GM19395 (cell line): Measurements from ENCODE around the gene CHRM5.
"Not testable (repeated sequence)": the region's sequence is repeated elsewhere in the genome, so short reads cannot be mapped to it uniquely, and the experiment has no call there.

Experiments used
- ATAC-seq: cut with Tn5 transposase; IDR thresholded peaks from one replicate; pipeline ENCODE4 v1.9.1; 2021; ENCODE audit warnings: mild to moderate bottlenecking, moderate library complexity; ENCODE audit not compliant: unreplicated experiment

Gene CHRM5

DNA sequence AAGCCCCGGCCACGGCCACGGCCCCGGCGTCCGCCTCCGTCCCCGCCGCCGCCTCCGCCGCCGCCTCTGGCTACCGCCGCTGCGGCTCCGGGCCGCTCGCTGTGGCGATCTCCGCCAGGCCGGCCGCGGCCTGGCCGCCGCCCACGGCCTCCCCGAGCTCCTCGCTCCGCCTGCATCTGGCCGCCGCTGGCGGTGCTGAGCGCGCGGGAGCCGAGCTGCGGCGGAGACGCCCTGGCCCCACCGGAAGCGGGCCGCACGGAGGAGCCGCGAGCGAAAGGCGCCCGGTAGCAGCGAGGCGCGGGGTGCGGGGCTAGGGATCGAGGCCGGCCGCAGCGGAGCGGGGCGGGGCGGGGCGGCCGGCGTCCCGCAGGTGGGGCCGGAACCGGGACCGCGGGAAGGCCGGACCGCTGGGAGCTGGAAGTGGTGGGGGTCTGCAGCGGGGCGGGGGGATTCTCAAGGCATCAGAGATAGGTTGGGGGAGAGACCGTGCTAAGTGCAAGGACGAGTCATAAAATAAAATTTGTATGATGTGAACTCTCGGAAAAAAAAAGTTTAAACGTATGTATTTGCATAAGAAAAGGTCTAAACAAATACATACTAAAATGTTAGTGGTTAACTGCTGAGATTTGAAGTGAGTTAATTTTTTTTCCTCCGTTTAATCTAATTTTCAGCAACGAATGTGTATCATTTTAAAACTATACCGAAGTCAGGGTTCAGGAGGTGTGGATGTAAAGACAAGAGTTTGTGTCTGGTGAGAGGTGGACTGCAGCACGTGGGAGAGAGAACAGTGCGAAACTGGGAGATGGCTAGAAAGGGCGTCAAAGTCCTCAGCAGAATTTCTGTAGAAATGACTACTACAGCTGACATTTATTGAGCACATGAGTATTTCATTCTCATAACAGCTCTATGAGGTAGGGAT lies 70.8 kb downstream of the CHRM5 start, which contains the start of gene AVEN:
AVEN (minus strand) TSS at position 334 of the 919 bp plus-strand sequence; CDS start at position 176, 158 bp downstream.
- peak; percentile 44 for ATAC-seq

DNA sequence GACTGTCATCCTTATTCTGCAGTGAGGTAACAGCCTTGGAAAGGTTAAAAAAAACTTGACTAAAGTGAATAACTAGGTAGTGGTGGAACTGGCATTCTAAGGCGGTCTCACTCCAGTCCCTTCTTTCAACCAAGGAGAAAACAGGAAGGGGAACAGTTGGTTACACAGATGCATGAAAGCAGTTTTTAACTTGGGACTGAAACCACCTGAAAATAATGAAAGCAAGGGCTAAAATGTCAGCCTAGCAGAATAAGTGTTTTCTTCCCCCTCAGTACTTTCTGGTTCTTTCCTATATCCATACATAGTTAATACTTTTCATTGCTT lies 71.5 kb downstream of the CHRM5 start:
- peak; percentile 36 for ATAC-seq

DNA sequence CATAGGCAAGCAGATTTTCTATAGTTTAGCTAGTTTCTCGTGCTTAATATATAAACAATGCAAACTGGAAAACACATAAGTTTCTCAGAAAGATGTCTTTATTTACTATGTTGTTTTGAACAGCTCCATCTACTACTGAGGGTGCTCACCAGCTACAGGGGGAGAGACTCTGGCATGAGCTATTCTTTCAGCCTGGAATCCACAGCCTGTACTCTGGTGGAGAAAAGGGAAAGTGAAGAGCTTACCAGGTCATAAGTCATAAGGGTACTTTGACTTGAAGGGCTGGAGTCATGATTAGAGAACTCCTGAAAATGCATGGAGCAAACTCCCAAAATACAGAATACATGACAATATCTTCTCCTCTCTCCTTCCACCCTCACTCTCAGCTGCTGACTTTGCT lies 75.1 kb downstream of the CHRM5 start:
- no peak for ATAC-seq

DNA sequence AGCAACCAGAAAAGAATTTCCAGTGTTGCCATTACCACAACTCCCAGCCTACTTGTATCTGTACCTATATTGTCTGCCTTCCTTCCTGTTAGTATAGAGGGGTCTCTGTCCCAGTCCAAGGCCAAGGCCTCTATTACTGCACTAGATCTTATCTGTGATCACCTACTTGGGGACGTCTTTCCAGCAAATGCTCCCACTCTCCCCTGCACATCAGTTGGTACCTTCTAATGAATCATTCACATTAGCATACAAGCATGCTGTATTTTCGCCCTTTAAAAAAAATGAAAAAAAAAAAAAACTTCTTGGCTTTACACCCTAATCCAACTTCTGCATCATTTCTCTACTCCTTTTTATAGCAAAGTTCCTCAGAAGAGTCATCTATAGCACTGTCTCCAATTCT lies 75.5 kb downstream of the CHRM5 start:
- ATAC-seq, result no peak

DNA sequence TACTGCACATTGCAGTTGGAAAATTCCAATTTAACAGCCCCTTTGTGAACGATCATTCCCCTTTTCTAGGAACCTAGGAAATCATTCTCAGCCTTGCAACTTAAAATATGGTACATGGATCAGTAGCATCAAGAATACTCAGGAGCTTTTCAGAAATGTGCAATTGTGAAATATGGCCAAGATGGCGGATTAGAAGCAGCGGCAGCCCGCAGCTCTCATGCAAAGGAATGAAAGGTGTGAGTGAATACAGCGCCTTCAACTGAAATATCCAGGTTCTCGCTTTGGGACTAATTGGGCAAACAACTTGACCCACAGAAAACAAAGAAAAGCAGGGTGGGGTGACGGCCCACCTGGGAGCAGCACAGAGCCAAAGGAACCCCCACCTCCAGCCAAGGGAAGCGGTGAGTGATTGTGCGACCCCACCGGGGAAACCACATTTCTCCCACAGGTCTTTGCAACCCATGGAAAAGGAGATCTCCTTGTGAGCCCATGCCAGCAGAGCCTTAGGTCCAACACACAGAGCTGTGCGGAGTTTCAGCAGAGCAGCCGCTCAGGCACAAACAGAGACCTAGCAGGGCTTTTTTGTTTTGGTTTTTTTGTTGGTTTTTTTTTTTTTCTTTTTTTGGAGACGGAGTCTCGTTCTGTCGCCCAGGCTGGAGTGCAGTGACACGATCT lies 78.3 kb downstream of the CHRM5 start:
- ATAC-seq, result no peak

DNA sequence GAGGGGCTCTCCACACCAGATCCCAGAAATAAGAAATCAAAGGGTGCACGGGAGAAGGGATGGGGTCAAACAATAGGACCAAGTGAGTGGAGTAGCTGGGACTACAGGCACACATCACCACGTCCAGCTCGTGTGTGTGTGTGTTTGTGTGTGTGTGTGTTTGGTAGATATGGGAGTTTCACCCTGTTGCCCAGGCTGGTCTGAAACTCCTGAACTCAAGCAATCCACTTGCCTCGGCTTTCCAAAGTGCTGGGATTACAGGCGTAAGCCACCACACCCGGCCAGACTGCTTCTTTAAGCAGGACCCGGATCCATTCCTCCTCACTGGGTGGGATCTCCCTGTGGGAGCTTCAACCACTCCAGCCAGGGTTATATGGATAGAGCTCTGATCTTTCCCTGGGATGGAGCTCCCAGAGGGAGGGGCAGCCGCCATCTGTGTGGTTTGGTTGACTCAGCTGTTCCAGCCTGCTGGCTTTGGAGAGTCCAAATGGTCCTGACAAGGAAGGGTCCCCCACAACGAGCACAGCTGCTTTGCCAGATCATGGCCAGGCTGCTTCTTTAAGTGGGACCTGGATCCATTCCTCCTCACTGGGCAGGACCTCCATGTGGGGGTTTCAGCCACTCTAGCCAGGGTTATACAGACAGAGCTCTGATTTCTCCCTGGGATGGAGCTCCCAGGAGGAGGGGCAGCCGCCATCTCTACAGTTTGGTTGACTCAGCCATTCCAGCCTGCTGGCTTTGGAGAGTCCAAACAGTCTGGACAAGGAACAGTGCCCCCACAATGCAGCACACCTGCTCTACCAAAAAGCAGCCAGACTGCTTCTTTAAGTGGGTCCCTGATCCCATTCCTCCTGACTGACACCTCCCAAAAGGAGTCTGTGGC lies 79.8 kb downstream of the CHRM5 start:
- ATAC-seq, result no peak

DNA sequence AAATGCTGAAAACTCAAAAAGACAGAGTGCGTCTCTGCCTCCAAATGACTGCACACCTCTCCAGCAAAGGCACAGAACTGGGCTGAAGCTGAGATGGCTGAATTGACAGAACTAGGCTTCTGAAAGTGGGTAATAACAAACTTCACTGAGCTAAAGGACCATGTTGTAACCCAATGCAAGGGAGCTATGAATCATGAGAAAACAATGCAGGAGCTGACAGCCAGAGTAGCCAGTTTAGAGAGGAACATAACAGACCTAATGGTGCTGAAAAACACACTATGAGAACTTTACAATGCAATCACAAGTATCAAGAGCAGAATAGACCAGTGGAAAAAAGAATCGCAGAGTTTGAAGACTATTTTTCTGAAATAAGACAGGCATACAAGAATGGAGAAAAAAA lies 80.8 kb downstream of the CHRM5 start:
- no peak for ATAC-seq

DNA sequence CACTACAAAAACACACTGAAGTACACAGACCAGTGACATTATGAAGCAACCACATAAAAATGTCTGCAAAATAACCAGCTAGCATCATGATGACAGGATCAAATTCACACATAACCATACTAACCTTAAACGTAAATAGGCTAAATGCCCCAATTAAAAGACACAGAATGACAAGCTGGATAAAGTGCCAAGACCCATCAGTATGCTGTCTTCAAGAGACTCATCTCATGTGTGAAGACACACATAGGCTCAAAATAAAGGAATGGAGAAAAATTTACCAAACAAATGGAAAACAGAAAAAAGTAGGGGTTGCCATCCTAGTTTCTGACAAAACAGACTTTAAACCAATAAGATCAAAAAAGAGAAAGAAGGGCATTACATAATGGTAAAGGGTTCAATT lies 82.1 kb downstream of the CHRM5 start:
- not testable (repeated sequence) for ATAC-seq

DNA sequence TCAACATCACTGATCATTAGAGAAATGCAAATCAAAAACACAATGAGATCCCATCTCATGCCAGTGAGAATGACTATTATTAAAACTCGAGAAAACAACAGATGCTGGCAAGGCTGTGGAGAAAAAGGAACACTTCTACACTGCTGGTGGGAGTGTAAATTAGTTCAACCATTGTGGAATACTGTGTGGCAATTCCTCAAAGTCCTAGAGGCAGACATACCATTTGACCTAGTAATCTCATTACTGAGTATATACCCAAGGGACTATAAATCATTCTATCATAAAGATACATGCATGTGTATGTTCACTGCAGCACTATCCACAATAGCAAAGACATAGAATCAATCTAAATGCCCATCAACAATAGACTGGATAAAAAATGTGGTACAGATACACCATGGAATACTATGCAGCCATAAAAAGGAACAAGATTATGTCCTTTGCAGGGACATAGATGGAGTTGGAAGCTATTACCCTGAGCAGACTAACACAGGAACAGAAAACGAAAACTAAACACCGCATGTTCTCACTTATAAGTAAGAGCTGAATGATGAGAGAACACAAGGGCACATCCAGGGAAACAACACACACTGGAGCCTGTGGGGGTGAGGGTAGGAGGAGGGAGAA lies 85.9 kb downstream of the CHRM5 start:
- no peak for ATAC-seq

DNA sequence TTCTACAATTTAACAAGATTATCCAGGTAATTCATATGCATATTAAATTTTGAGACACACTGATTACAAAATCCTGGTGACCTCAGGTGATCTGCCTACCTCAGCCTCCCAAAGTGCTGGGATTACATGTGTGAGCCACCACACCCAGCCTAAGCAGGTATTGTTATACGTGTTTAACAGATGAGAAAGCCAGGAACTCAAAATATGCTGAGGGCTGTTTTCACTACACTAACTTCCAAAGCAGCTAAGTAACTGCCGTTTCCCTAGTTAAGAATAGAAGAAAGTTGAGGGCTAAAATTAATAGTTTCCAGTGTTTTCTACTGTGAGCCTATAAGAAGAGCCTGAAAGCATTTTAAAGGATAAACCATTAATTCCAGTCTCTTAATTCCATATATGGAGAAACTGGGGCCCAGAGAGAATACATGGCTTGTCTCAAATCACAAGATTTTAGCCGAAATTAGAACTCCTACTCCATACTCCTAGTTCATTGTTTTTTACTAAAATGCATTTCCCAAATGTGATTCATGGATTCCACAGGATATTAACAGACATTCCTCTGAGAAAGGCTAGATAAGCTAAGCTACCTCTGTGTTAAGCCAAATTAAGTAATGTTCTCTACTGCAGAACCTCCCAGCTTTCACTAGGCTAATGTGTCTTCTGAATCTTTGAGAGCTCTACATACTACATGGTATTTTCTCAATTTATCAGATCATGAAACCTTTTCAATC lies 87.7 kb downstream of the CHRM5 start:
- ATAC-seq, result no peak

DNA sequence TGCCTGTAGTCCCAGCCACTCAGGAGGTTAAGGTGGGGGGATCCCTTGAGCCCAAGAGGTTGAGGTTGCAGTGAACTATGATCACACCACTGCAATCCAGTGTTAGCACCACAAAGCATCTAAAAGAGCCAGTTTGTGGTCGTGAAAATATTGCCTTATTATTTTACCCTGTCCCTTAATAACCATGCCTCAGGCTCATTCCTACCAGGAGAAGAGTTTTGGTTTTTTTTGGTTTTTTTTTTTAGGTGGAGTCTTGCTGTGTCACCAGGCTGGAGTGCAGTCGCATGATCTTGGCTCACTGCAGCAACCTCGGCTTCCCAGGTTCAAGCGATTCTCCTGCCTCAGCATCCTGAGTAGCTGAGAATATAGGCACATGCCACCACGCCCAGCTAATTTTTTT lies 88.6 kb downstream of the CHRM5 start:
- ATAC-seq, result no peak

DNA sequence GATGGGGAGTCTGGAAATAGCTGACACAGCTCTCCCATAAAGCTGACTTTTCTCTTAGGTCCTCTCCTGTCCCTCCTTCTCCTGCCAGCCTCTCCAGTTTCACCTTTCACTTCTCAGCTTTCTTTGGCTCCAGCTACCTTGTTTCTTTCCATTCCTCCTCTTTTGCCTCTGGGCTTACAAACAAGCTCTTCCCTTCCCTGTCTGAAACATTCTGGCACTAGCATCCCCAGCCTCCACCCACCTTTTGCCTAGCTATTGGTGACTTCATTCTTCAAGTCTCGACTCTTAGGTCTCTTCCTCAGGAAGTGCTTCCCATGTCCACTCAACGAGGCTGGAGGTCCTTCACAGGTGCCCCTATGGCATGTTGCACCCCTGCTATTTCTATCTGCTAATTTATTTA lies 91.2 kb downstream of the CHRM5 start:
- ATAC-seq, result no peak

DNA sequence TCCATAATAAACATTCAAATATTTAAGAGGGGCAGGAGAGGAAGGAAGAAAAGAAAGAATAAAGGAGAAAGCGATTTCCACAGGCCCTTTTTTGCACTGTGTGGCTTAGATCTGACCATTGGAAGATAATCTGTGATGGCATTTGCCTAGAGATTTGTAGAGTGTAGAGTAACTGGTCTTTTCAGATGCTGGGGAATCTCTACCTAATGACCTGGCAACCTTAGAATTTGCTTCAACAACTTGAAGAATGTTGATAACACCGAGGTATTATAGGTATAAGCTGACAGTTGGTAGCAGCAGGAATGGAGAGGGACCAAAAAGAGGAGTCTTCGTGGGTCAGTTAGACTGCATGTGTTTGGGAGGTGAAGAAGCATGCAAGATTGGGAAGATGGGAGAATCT lies 91.6 kb downstream of the CHRM5 start:
- no peak for ATAC-seq

DNA sequence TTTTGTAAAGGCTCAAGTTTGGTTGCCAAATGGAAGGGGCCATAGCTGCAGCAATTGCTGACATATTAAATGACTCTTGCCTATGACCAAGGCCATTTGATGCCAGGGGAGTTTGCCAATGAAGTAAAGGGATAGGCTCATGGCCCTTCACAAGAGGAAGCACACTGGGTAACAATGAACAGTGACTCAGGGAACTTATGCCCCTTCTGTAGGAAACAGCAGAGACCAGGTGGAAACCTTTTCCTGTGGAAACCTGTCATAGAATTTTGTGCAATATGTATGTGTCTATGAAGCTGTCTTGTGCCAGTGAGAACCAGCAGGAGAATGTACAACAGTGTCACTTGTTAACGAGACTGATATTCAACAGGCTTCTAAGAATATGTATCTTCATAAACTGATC lies 96.1 kb downstream of the CHRM5 start:
- ATAC-seq, result no peak

DNA sequence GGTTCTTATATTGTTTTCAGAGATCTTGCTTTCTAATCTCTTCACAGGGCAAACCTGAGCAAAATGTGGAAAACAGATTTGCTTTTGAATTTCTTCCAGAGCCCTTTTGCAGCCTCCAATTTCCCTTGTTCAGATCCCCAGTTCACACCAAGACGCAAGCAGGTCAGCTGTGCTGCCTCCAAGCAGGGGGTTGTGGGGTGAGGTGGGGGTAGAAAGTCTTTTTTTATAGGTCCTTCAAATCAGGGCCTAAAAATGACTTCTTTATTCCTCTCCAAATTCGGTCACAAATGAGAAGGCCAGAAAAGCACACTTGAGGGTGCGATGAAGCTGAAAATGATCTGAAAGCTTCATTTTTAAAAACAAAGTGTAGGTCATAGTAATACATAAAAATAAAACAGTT lies 97.0 kb downstream of the CHRM5 start:
- ATAC-seq, result no peak

DNA sequence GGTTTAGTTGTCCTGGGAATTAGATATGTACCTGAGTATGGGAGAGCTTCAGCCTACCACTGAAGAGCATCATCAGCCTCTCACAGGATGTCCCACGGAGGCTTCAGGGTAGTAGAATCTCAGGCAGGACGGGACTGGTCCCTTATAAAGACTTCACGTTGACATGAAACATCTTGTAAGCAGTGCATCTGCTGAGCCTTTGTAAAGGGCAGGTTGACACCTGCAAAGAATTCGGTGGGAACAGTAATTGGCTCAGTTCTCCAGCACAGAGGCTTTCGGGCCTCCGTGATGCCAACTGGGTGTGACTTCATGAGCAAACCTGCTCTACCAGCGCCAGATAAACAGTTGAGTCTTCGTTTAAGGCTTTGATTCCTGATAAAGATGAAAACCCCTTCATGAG lies 97.6 kb downstream of the CHRM5 start:
- ATAC-seq, result no peak

DNA sequence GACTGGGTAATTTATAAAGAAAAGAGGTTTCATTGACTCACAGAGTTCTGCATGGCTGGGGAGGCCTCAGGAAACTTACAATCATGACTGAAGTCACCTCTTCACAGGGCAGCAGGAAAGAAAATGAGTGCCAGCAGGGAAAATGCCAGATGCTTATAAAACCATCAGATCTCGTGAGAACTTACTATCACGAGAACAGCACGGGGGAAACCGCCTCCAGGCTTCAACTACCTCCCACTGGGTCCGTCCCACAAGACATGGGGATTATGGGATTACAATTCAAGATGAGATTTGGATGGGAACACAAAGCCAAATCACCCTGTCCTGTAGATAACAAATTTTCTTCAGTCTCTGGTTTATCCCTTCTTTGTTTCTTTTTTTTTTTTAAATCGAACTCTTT lies 101.7 kb downstream of the CHRM5 start:
- ATAC-seq, result no peak

DNA sequence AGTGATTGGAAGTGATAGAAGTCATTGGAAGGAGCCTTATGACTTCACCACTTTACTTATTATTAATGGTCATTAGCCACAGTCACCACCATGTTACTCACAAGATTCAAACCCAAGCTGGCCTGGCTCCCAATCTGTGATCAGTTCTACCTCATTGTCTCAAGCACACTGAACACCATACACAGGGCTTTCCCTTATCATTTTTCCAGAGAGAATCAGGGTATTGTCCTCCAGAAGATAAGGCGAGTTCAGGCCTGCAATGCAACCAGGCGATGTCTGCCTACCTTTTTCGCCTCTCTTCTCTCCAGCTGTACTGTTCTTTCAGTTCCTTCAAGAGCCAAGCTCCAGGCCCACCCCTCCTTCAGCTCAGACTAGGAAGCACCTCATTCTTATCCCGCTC lies 108.5 kb downstream of the CHRM5 start:
- no peak for ATAC-seq

DNA sequence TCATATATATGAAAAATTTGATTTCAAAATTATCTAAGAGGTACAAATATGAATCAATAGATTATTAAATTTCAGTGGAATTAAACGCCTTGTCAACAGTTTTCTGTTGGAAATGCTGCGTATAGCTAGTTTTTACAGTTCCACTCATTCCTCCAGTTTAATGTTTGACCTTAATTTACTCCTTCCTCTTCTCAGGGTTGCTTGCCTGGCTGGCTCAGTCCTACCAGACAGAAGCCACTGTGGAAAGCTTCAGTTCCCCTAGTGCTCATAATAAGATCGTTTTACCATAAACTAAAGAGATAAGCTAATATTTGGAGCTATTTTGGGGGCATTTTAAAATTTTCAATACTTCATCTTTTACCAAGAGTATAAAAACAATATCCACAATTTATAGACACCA lies 110.6 kb downstream of the CHRM5 start:
- ATAC-seq, result no peak

DNA sequence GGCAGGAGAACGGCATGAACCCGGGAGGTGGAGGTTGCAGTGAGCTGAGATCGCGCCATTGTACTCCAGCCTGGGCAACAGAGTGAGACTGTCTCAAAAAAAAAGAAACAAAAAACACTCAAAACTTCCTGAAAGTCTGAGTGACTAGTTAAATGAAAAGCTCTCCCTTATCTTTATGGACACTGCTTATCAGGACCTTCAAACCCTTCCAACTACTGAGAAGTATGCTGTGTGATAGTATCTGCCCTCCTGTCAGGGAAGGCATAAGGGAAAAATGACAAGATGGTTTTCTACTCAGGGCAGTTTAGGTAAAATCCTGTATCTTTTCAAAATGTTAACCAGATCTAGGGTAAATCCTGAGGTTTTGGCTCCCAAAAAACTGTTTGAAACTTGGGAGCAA lies 111.6 kb downstream of the CHRM5 start:
- ATAC-seq, result no peak
